ENCODE results near the gene MAP3K9.
"Not testable (repeated sequence)": the region's sequence is repeated elsewhere in the genome, so short reads cannot be mapped to it uniquely, and the experiment has no call there.

The MAP3K9 gene

DNA sequence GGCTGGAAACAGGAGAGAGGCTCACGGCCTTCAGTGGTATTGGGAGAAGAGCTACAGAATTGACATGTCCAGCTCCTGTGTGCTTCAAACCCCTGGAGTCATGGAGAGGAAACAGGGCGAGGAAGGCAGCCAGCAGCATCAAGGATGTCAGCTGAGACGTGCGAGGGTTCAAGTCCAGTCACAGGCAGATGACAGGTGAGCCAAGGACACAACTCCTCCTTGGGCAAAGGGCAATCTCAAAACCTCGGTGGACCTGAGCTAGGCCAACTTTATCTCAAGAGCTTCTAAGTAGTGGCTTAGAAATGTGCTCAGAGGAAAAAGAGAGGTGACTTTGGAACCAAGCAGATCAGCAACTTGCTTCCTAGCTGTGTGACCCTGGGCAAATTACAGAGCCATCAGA is 86.0 kb downstream of the MAP3K9 start:
- no peak for DNase-seq

DNA sequence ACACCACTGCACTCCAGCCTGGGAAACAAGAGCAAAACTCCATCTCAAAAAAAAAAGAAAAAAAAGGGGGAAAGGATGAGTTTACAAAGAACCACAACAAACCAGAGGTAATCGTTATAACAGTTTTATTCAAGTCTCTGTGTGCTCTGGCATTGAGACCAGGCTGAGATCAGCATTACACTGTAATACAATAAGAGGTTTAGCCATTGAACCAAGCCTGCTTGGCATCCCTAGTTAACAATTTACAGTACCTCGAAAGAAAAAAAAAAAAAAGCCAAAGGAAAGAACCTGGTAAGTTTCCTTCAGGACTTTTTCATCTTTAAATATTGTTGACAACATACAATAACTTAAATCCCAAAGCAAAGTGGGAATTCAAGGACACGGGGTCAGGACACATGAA is 86.9 kb downstream of the MAP3K9 start:
- DNase-seq: no peak

DNA sequence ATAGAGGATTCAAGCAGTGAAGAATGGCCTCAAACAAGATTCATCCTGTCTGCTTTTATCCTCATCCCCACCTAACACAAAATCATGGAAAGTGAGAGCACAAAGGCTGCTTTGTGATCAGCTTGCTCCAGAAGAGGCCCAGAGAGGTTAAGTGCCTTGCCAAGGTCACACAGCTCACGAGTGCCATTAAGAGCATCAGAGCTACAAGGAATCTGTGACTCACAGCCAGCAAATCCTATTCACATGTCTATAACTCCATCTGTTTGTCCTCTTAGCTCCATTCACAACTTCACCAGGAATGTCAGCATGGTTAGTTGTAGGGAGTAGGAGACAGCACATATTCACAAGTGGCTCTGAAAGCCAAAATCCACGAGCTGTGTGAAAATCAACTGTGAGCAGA is 87.8 kb downstream of the MAP3K9 start:
- no peak for DNase-seq

DNA sequence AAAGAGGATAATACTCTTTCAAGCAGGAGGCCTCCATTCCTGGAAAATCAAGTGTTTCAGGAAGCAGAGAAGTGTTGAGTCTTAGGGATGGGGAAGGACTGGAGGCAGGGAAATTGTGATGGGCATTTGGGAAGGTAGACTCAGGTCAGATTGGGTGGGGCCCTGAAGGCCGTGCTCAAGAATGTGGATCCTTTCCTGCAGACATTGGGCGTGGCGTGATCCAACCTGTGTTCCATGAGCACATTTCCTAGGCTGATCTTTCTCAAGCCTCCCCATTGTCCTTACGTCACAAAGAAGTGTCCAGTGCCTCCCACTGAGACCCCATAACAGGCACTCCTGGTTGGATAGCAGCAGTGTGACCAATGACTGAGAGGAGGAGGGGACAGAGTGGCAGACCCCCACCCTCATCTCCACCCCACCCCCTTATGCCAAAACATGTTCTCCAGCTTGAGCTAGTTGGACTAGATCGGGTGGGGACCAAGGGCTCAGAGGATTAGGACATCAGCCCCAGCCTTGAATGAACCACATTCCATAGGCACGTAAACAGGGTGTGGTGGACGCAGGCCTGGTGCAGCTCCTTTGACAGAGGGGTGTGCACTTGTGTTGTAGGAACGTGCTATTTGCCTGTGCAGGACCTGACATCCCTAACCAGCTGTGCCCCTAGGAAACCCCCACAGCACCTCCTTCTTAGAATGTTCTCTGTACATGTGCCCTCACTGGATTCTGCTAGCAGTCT is 90.8 kb downstream of the MAP3K9 start:
- DNase-seq: no peak

DNA sequence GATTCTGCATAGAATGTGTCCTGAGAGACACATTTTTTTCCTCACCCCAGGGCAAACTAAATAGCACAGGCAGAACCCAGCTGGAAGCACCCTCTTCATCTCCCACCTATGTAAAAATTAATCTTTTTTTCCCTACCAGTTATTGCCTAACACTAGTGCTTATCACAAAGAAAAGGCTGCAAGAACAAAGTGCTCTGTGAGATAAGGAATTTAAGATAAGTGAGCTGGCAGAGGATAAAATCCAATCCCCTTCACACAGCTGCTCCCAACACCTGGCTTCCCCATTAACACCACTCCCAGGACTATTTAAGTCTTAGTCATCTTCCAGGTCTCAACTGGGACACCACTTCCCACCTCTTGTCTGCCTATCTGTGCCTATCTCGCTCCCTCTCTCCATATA is 92.4 kb downstream of the MAP3K9 start:
- no peak for DNase-seq

DNA sequence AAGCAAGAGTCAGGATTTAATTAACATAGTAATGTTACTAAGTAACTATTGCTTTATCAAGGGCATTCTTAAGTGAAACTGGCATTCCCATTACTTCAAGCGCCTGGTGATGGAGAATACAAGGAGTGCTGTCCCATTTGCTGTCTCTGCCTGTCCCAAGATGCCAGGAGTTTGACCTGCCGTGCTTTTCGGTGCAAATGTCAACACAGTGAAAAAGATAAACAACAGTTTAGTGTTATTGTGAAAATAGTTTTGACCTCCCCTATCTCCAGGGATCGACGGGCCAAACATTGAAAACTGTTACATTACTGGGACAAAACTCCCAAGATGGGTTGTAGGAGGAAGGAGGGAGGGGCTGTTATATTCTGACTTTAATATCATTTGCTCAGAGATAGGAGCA is 92.8 kb downstream of the MAP3K9 start:
- DNase-seq: no peak

DNA sequence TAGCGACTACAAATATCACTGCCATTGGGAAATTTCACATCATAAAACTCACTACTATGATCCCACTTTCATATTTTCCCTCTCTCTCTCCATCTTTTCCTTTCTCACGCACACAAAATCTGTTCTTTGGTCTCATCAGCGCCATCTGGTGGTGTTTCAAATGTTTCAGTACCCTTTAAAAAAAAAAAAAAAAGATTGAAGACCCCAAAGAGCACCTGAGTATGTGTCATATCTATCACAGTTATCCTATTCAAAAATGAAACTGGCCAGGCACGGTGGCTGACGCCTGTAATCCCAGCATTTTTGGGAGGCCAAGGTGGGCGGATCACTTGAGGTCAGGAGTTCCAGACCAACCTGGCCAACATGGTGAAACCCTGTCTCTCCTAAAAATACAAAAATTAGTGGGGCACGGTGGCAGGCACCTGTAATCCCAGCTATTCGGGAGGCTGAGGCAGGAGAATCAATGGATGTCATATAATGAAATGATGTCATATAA is 95.2 kb downstream of the MAP3K9 start:
- peak; percentile 44 to 62 for DNase-seq

DNA sequence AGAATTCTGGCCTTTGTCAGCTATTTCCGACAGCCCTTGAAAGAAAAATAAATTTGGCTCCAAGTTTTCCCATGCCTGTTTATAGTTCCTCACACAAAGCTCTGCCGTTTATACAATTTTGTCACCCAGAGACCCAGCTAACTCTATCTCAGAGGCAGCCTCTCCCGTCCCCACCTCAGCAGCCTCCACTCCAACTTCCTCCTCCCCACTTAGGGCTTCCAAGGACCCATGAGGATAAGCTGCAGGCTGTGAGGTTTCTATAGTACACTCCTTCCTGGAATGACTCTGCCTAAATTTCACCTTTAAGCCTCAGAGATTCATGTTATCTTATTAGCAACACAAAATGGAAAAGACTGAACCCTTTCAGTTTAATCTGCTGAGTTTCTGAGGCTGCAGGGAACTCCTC is 95.8 kb downstream of the MAP3K9 start:
- DNase-seq: no peak

DNA sequence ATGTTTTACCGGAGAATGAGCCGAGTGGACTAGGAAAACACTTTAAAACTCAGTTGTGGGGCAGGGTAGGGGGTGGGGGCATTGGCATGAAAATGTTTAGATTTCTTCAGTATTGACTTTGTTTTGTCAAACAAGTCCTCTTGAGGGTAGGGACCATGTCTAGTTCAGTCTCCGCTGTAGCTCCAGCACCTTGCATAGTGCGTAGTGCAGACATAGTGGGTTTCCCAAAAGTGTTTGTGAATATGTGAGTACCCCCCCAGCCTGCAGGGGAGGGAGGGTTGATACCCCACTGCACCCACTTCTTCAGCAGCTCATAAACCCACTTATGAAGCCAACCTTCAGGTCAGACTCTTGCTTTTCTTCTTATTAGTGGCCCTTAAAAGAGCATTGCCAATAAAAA is 96.2 kb downstream of the MAP3K9 start:
- DNase-seq: no peak

DNA sequence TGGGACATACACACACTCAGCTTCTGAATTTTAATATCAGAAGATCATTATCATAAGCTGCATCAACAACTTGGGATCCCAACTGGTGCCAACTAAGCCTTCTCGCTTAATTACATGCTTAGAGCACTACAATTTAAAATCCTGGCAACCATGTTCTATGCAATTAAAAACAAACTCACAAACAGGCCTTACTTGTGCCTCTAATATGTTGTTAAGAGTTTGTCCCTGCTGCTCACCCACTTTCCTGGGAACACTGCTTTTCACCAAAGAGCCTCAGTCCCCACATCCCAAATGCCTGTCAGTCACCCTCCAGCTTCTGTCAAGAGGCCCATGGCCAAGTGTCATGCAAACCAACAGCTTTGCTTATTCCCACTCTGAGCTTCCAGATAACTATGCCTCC is 97.9 kb downstream of the MAP3K9 start:
- DNase-seq: no peak

DNA sequence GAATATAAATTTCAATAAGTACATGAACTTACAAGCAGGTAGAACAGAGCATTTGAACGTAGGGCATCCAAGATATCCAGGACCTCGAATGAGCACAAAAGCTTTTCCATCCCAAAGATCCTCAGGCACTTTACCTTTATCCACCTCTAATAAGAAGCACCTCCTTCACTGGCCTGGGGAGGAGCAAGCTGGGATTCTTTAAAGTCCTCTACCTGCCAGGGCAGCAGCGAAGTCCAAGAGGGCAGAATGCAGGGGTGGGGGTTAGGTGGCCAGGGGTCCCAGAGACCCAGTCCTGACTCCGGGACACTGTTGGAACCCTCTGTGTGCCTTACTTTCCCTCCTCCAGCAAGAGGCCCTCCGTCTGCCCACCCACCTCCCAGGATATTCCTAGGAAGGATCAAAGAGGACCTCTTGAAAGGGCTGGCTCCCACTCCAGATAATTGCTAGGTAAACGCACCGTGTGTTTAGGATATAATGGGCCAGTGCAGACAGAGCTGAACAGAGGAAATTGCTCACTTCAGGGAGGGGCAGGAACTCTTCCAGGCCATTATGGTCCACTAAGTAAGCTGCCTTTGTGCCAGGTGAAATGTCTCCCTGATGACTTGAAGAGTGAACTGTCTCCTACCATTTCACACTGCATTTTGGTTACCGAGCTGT is 99.5 kb downstream of the MAP3K9 start:
- DNase-seq: no peak

DNA sequence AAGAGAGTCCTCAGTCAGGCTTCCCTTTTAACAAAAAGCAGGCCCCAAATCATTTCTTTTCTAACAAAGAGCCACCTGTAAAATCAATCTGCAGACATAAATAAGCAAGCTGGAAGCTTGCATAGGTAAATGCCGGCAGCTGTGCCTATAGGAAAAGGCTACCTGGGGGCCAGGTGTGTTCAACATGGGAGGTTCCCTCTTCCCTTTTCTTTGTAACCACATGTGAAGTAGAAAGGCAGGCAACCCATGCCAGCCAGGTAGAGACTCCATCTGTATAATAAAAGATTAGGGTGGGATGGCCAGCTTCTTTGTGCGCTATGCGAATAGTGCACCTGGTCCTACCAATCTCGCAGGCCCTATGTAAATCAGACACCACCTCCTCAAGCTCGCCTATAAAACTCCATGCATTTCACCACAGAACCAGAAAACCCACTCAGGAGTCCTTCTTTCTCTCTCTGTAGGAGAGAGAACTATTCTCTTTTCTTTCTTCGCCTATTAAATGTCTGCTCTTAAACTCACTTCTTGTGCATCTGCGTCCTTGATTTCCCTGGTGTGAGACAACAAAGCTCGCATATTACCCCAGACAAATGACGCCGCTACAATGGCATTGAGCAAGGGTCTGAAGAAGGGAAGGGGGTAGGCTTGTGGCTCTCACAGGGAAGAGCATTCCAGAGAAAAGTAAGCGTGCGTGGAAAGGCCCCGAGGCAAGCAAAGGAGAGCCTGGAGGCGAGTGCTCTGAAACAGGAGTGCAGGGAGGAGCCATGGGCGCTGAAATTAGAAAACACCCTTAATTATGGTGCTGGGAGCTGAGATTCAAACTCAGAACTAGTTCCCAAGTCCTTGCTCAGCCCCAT is 100.4 kb downstream of the MAP3K9 start:
- no peak for DNase-seq

DNA sequence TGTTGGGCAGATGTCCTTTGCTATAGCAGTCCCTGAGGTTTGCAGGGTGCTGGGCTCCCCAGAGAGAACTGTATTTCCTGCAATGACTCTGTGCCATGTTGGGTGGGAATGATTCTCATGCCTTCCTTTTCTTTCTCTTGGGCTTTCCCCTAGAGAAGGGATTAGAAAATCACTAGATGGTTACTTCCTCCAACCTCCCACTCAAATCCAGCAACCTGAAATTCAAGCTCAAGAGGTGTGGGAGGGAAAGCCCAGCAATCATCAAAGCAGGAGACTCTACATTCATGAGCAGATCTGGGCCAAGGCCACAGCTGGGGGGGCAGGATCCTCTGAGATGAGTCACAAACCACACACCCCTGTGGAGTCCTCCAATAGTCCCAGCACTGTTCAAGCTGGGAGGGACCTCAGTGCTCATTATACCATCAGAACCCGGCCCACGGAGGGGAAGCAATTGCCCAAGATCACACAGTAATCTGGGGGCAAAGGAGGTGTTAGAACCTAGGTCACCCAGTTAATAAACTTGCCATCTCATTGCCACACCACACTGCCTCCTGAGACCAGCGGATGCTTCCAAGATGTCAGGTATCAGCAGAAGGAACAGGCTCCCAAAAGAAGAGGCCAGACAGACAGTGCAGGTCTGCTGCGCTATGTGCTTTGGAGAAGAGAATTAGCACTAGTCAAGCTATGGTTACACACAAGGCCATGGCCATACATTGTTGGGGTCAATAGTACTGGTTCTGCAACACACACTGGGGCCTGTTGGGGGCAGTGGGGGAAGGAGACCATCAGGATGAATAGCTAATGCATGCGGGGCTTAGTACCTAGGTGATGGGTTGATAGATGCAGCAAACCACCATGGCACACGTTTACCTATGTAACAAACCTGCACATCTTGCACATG is 101.9 kb downstream of the MAP3K9 start:
- peak in 1 of 2 donors; percentile 10 for DNase-seq

DNA sequence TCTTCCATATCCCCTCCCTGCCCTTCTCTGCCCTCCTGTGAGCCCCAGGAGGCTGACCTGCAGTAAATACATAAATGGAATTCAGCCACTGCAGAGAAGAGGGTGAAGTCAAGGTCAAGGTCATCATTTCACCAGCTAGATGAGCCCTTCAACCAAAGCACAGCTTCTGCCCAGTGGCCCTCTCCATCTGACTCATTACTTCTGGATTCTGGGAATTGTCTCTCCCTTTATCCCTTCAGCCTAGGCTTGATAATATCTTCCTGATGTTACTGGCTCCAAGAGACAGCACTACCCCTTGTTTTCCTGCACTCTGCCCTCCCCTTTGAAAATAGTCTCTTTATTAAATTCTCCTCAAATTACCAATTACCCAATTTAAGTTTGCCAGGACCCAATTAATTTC is 103.1 kb downstream of the MAP3K9 start:
- DNase-seq: no peak

DNA sequence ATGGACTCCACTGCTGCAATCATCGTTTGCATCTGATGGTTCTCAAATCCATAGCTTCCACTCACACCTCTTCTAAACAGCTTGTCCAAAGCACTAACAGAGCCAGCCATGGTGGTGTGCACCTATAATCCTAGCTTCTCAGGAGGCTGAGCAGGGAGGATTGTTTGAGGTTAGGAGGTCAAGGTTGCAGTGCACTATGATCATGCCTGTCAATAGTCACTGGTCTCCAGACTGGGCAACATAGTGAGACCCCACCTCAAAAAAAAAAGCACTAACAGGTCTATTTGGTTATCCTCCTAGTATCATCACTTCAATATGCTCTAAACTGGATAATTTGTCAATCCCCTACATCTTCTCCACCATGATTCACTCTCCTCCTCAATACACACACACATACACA is 104.4 kb downstream of the MAP3K9 start:
- DNase-seq: no peak

DNA sequence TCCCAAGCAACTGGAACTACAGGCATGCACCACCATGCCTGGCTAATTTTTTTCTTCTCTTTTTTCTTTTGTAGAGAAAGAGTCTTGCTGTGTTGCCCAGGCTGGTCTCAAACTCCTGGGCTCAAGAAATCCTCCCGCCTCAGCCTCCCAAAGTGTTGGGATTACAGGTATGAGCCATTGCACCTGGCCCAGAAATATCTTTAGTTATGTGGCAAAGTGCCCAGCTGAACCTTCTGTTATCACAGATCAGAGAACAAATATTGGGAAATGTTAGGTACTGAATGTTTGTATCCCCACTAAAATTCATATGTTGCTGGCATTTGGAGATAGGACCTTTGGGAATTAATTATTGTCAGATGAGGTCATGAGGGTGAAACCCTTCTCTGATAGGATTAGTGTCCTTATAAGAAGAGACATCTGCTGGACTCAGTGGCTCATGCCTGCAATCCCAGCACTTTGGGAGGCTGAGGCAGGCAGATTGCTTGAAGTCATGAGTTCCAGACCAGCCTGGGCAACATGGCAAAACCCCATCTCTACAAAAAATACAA is 105.6 kb downstream of the MAP3K9 start:
- DNase-seq: not testable (repeated sequence)

DNA sequence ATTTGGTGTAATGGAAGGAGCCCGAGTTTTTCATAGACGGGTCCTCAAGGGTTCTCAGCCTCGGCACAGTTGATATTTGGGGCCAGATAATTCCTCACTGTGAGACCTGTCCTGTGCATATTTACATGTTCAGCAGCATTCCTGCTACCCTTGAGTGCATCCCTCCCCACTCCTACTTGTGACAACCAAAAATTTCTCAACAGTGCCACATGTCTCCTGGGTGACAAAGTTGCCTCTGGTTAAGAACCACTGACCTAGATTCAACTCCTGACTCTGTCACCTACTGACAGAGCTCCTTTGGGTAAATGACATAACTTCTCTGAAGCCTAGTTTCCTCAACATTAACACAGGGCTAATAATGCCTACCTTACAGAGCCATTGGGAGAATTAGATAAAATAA is 107.2 kb downstream of the MAP3K9 start:
- DNase-seq: no peak

DNA sequence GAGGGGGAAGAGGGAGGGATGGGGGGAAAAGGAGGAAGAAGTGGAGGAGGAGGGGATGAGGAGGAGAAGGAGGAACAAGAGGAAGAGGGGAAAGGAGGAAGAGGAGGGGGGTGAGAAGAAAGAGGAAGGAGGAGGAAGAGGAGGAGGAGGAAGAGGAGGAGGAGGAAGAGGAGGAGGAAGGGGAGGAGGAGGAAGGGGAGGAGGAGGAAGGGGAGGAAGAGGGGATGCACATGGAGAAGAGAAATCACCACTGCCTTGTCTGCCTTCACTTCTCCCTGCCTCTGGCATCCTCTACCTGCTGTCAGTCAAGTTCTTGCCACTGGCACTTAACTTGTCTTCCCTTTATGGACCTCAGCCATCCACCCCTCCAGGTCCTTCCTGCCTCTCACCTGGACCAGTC is 107.7 kb downstream of the MAP3K9 start:
- DNase-seq: no peak

DNA sequence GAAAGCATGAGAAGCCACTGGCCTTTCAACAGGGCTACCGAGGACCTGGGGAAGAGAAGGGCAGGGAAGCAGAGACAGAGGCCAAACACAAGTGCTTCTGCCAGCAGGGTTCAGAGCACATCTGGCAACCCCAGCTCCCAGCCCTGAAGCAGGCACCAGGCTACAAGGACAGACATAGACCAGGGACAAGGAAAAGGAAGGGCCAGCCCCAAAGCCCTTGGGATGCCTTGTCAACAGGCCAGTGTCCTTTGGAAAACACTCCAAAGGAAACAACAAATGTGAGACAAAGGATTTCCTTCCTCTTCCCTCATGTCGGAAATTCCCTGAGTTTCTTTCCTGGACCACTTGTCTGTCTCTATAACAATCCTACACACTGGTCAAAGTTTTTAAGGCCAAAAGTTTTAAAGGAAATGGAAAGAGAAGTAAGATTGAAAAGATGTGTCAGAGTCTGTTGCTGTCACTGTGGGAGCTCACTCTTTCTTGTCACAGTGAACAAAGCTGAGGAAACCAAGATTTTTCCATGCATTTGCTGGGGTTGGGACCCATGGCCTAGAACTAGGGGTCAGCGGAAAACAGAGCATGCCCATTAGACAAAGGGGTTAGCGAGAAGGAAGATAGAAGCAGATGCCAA is 108.2 kb downstream of the MAP3K9 start:
- DNase-seq: no peak

DNA sequence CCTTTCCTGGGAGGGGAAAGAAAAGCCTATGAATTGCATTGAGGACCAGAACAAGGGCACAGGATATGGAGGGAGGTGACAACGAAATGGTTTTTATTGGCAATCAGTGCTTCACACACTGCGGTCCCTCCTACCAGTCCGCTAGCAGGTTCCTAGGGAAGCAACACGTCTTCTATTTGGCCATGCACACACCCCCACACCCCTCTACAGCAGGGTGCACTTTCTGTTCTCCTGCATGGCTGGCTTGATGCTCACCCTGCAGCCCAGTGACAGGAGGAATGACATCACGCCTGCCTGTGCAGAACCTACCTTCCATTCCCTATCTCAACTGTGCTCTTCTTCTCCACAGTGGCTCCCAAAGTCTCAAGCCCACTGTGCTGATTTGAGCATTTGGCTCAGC is 109.7 kb downstream of the MAP3K9 start:
- DNase-seq: no peak

DNA sequence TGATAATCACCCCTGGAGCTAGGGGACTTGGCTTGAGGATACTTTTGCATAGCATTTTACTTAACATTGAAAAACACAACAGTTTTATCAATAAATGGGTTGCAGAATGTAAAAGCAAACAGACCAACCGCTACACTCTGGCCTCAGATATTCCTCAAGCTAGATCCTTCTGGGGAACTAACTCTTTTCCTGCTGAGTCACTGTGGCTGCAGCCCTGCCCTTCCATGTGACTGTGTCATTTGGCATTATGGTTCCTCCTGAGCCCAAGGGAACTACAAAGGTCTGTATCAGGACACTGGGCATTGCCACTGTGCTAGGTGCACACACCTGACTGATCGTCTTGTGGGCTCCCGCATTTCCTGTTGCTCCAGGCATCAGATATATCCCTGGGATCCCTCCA is 111.0 kb downstream of the MAP3K9 start:
- no peak for DNase-seq

DNA sequence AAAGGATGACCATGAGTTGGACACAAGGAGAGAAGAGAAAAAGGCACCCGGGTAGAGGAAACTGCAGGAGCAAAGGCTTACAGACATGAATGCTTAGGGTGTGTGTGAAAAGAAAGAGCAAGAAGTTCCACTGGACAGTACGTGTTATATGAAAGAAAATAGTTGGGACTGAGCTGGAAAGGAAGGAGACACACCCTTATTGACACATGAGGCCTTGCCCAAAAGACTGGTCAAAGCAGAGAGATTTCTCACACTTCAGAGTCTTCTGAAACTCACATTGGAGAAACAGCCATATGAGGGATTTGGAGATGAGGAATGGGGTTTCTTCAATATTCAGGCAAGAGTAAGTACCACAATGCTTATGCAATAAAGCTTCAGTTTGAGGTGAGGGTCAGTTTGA is 111.6 kb downstream of the MAP3K9 start:
- DNase-seq: no peak

Measured in stimulated activated CD4-positive, alpha-beta T cell treated with anti-CD3 and anti-CD28 coated beads, Interleukin-2, amount 100 ng/mL, for 24 hours (primary cell).